ENCODE data around the gene IGF2. TPM values are rescaled to one million over a fixed set of nuclear protein-coding genes. Genes with fewer than 3 reads are reported as not detected.

Gene IGF2
- total RNA-seq, 1 donor from 2014 or later, result 188 TPM

DNA sequence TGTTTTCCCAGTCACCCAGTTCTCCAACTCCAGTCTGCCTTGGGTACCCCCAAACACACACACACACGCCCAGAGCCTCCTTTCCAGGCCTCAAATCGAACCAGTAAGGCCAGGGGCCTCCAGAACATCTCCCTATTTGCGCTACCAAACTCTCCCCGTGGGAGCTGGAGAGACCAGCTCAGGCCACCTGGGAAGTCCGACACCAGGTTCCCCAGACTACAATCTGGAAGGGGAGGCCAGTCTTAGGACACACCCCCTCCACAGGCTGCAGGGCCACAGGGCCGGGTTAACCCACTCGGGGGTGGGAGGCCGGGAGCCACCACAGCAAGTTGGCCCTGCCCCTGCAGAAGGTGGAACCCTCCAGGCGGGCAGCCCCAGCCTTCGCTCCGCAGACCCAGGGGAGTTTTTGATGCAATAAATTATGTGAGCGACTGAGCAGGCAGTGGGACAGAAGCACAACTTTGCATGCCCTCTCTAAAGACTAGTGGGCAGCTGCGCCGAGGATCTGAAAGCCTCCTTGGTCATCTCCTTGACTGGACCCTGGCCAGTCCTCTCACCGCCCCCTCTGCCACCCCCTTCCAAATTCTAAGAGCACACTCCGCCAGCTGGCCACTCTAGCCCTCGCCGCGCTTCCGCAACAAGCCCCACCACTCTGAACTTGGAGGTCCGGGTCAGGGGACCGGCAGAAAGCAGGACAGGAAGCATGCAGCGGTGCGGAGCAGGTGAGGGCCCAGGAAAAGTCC is 2.8 kb downstream of the IGF2 start:
- no peak overlapping the region for H3K4me3 Mint-ChIP-seq (ENCODE audit: unreplicated experiment)
- H3K36me3 Mint-ChIP-seq (ENCODE audit: low read depth, unreplicated experiment), result peaks cover 2% of the 10 kb centered on the region
- Histone ChIP-seq H3K4me1 (ENCODE audit: insufficient read depth, low read length) (no peaks in the 10 kb centered on the region), H3K4me3 (ENCODE audit: insufficient read depth, low read depth, low read length) (no peak overlapping the region), H4K20me1 (ENCODE audit: insufficient read depth, low read length) (peaks cover 6% of the 10 kb centered on the region), H2AFZ (ENCODE audit: low read depth, low read length) (no peak overlapping the region), H3K36me3 (ENCODE audit: insufficient read depth, low read length) (no peaks in the 10 kb centered on the region), H3K4me2 (ENCODE audit: low read length) (peak overlapping the region; percentile 79), H3K9me3 (ENCODE audit: insufficient read depth, low read depth, low read length) (peaks cover 4% of the 10 kb centered on the region), H3K27ac (ENCODE audit: low read depth, low read length) (no peak overlapping the region), H3K9ac (ENCODE audit: low read length) (no peak overlapping the region), H3K79me2 (ENCODE audit: insufficient read depth, low read length) (no peaks in the 10 kb centered on the region), H3K27me3 (ENCODE audit: insufficient read depth, low read length) (peaks cover 23% of the 10 kb centered on the region)
- no peak for TF ChIP-seq EZH2 (IDR thresholded peaks at IDR 0.05; ENCODE audit: insufficient read depth, low read length)
- TF ChIP-seq, protein P1, sequence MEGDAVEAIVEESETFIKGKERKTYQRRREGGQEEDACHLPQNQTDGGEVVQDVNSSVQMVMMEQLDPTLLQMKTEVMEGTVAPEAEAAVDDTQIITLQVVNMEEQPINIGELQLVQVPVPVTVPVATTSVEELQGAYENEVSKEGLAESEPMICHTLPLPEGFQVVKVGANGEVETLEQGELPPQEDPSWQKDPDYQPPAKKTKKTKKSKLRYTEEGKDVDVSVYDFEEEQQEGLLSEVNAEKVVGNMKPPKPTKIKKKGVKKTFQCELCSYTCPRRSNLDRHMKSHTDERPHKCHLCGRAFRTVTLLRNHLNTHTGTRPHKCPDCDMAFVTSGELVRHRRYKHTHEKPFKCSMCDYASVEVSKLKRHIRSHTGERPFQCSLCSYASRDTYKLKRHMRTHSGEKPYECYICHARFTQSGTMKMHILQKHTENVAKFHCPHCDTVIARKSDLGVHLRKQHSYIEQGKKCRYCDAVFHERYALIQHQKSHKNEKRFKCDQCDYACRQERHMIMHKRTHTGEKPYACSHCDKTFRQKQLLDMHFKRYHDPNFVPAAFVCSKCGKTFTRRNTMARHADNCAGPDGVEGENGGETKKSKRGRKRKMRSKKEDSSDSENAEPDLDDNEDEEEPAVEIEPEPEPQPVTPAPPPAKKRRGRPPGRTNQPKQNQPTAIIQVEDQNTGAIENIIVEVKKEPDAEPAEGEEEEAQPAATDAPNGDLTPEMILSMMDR (IDR thresholded peaks at IDR 0.05; ENCODE audit: insufficient read depth, low read depth, low read length), result no peak
- FAIRE-seq (no peak), DNase-seq (ENCODE audit: low read depth) (no peak)
- no peaks in the 10 kb centered on the region for H3K4me1 Mint-ChIP-seq (ENCODE audit: low read depth, unreplicated experiment)
- no peak overlapping the region for H3K27ac Mint-ChIP-seq (ENCODE audit: unreplicated experiment)
- H3K27me3 Mint-ChIP-seq (ENCODE audit: low read depth, unreplicated experiment), result peaks cover 27% of the 10 kb centered on the region
- H3K9me3 Mint-ChIP-seq (ENCODE audit: unreplicated experiment), result no peaks in the 10 kb centered on the region

GRCh38 chr11:2135648-2136201 is 3.5 kb downstream of the IGF2 start:
- FAIRE-seq, result no peak

More at GRCh38 chr11:2135648-2136201, 3.5 kb downstream of the IGF2 start:
- Histone ChIP-seq H3K9me3 (ENCODE audit: insufficient read depth, low read depth, low read length) (peaks cover 6% of the 10 kb centered on the region), H4K20me1 (ENCODE audit: insufficient read depth, low read length) (peaks cover 3% of the 10 kb centered on the region), H3K79me2 (ENCODE audit: insufficient read depth, low read length) (no peaks in the 10 kb centered on the region), H3K9ac (ENCODE audit: low read length) (no peak overlapping the region), H3K36me3 (ENCODE audit: insufficient read depth, low read length) (no peaks in the 10 kb centered on the region), H3K4me1 (ENCODE audit: insufficient read depth, low read length) (no peaks in the 10 kb centered on the region), H3K4me2 (ENCODE audit: low read length) (no peak overlapping the region), H3K27ac (ENCODE audit: low read depth, low read length) (no peak overlapping the region), H2AFZ (ENCODE audit: low read depth, low read length) (no peak overlapping the region), H3K4me3 (ENCODE audit: insufficient read depth, low read depth, low read length) (no peak overlapping the region), H3K27me3 (ENCODE audit: insufficient read depth, low read length) (peaks cover 17% of the 10 kb centered on the region)
- Mint-ChIP-seq H3K4me3 (ENCODE audit: unreplicated experiment) (no peak overlapping the region), H3K9me3 (ENCODE audit: unreplicated experiment) (no peaks in the 10 kb centered on the region), H3K27me3 (ENCODE audit: low read depth, unreplicated experiment) (peaks cover 27% of the 10 kb centered on the region), H3K36me3 (ENCODE audit: low read depth, unreplicated experiment) (peaks cover 2% of the 10 kb centered on the region), H3K27ac (ENCODE audit: unreplicated experiment) (no peak overlapping the region), H3K4me1 (ENCODE audit: low read depth, unreplicated experiment) (no peaks in the 10 kb centered on the region)
- TF ChIP-seq EZH2 (IDR thresholded peaks at IDR 0.05; ENCODE audit: insufficient read depth, low read length), result no peak
- TF ChIP-seq, protein P1 (IDR thresholded peaks at IDR 0.05; ENCODE audit: insufficient read depth, low read depth, low read length), result no peak
- DNase-seq (ENCODE audit: low read depth), result no peak

All from astrocyte (in vitro differentiated cells and primary cell).